GM19351 (cell line): ENCODE measurements around the gene FOXI1.
A peak's percentile ranks its signal among the peaks of the same experiment; 100 is the strongest.
"Not testable (repeated sequence)": the region's sequence is repeated elsewhere in the genome, so short reads cannot be mapped to it uniquely, and the experiment has no call there.

ENCODE experiments used
- ATAC-seq: cut with Tn5 transposase; IDR thresholded peaks from one replicate; pipeline ENCODE4 v1.9.1; 2021; ENCODE audit warnings: mild to moderate bottlenecking, moderate library complexity; ENCODE audit not compliant: unreplicated experiment

FOXI1 gene

GRCh38 chr5:170092455-170093101, 13.1 kb upstream of the FOXI1 start:
- no peak for ATAC-seq

DNA sequence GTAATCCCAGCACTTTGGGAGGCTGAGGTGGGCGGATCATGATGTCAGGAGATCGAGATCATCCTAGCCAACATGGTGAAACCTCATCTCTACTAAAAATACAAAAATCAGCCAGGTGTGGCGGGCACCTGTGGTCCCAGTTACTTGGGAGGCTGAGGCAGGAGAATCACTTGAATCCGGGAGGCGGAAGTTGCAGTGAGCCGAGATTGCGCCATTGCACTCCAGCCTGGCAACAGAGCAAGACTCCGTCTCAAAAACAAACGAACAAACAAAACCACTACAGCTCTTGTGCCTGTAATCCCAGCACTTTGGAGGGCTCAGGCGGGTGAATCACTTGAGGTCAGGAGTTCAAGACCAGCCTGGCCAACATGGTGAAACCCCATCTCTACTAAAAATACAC, 11.4 kb upstream of the FOXI1 start:
- ATAC-seq = not testable (repeated sequence)

- no peak for ATAC-seq
Measured at GRCh38 chr5:170095646-170096045, 10.1 kb upstream of the FOXI1 start.

GRCh38 chr5:170097934-170098333, 7.8 kb upstream of the FOXI1 start:
- no peak for ATAC-seq

- peak; percentile 62 for ATAC-seq
Measured at GRCh38 chr5:170100066-170100943, 5.4 kb upstream of the FOXI1 start.

GRCh38 chr5:170103447-170103846, 2.2 kb upstream of the FOXI1 start:
- ATAC-seq = no peak

DNA sequence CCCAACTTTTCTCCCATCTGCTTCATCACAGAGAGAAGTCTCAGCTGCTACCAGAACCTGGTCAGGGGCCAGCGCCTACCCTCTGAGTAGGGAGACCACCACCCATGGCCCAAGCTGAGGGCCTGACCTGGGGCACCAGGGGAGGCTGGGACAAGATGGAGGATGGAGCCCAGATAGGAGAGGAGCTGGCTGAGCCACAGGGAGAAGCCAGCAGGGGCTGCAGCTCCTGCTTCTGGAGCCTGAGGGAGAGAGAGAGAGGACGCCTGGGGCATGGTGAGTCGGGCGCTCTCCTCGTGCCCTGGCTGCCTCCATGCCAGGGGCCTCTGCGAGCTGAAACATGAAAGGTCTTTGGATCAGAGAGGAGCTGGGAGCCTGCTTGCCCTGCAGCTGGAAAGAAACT, 1.4 kb upstream of the FOXI1 start:
- no peak for ATAC-seq

DNA sequence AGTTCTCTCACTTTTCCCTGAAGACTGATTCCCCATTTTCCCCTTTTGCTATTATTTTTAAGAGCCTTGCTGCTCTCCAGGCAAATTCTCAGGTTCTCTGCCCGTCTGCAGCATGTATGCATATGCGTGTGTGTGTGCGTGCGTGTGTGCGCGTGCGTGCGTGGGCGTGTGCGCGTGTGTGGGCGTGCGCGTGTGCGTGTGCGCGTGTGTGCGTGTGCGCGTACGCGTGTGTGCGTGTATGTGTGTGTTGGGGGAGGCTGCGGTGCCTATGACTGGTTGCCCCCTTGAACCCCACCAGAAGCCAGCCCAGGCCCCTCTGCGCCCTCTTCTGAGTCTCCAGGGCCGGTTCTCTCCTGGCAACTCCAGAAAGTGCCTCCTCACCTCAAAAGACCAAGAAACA, 987 bp upstream of the FOXI1 start:
- ATAC-seq = no peak

DNA sequence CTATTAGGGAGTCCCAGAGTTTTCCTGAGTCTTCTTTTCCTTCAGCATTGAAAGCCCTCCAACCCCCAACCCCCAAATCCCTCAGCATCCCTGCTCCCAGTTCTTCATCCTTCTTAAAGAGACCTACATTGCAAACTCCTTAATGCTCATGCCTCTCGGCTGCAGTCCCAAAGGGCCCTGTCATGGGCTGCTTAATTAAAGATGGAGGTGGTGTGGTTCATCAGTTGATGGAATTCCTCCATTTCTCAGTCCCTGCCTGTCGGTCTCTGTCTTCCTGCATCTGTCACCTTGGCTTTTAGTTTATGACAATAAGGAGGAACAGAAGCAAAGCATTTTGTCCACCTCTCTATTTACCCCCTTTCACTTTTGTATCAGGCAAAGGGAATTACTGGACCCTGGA, 2.0 kb downstream of the FOXI1 start:
- no peak for ATAC-seq

DNA sequence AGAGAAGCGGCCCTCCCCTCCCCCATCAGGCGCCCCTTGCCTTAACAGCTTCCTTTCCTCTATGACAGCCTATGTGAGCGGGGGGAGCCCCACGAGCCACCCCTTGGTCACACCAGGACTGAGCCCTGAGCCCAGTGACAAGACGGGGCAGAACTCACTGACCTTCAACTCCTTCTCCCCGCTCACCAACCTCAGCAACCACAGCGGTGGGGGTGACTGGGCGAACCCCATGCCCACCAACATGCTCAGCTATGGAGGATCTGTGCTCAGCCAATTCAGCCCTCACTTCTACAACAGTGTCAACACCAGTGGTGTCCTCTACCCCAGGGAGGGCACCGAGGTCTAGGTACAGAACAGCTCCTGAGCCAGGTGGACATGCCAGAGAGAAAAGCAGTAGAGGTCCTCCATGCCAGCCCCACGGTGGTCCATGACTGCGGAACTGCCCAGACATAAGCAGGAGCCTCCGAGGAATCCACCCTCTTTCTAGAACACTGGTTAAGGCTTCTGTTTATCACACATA, 2.6 kb downstream of the FOXI1 start:
- no peak for ATAC-seq

- ATAC-seq = no peak
Measured at GRCh38 chr5:170109059-170110031, 3.6 kb downstream of the FOXI1 start.

DNA sequence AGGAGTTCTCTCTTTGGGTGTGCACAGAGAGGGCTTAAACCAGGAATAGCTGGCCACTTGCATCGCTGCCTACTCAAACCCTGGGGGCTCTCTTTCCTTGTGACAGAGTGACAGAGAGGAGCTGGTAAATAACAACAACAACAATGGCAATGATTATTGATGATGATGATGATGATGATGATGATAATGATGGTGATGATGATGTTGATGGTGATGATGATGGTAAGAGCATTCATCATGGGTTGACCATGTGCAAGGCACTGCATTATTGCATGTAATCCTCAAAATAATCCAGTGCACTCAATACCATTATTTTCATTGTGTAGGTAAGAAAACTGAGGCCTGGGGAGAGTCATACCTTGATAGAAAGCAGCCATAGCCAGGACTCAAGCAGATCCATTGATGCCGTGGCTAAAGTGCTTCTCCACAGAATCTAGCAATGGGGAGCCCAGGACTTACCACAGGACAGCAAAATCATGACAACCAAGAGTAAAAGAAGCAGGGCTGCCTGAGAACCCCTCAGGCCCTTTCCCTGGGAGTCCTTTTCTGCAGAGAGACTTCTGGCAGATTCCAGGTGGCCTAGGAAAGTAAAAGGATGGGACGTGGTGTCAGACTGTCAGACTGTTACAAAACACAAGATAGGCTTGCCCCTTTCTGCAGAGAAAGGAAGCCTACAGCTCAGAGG, 4.8 kb downstream of the FOXI1 start:
- ATAC-seq = no peak

GRCh38 chr5:170111088-170111785, 5.5 kb downstream of the FOXI1 start:
- ATAC-seq = no peak

- no peak for ATAC-seq
Measured at GRCh38 chr5:170112876-170113521, 7.3 kb downstream of the FOXI1 start.

DNA sequence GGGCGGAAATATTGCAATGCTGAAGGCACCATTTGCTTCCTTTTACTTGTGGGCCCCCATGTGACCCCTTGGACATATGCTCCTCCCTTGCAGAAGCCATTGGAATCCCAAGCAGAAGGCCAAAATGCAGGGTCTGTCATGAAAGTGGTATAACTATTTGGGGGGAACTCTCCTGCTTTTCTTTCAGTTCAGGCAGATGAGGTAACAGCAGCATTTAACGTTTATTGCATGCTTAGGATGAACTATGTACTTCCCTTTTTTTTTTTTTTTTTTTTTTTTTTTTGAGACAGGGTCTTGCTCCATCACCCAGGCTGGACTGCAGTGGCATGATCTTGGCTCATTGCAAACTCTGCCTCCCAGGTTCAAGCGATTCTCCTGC, 7.8 kb downstream of the FOXI1 start:
- ATAC-seq = no peak

GRCh38 chr5:170114271-170114670, 8.6 kb downstream of the FOXI1 start:
- ATAC-seq = no peak

GRCh38 chr5:170115925-170116324, 10.2 kb downstream of the FOXI1 start:
- ATAC-seq = no peak

- ATAC-seq = no peak
Measured at GRCh38 chr5:170117736-170118135, 12.0 kb downstream of the FOXI1 start.

GRCh38 chr5:170120576-170120975, 14.9 kb downstream of the FOXI1 start:
- no peak for ATAC-seq
